ENCODE results near the gene VAMP1.

- TF ChIP-seq, protein P1, sequence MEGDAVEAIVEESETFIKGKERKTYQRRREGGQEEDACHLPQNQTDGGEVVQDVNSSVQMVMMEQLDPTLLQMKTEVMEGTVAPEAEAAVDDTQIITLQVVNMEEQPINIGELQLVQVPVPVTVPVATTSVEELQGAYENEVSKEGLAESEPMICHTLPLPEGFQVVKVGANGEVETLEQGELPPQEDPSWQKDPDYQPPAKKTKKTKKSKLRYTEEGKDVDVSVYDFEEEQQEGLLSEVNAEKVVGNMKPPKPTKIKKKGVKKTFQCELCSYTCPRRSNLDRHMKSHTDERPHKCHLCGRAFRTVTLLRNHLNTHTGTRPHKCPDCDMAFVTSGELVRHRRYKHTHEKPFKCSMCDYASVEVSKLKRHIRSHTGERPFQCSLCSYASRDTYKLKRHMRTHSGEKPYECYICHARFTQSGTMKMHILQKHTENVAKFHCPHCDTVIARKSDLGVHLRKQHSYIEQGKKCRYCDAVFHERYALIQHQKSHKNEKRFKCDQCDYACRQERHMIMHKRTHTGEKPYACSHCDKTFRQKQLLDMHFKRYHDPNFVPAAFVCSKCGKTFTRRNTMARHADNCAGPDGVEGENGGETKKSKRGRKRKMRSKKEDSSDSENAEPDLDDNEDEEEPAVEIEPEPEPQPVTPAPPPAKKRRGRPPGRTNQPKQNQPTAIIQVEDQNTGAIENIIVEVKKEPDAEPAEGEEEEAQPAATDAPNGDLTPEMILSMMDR (IDR thresholded peaks at IDR 0.05), result no peak
- TF ChIP-seq POLR2A (IDR thresholded peaks at IDR 0.05) (peak in 1 of 2 donors; percentile 41), POLR2AphosphoS5 (IDR thresholded peaks at IDR 0.05) (peak in 1 of 3 donors; percentile 10)
Observed at GRCh38 chr12:6451348-6452244, 18.9 kb downstream of the VAMP1 start, which contains the start of gene TAPBPL.
